ENCODE measurements around the gene COPG2.
"Not testable (repeated sequence)": the region's sequence is repeated elsewhere in the genome, so short reads cannot be mapped to it uniquely, and the experiment has no call there.

The COPG2 gene

GRCh38 chr7:130650611-130651120, 17.9 kb downstream of the COPG2 start:
- DNase-seq (ENCODE audit: low read depth) = no peak

- DNase-seq (ENCODE audit: low read depth) = peak; percentile 63
Observed at GRCh38 chr7:130649004-130649790, 19.4 kb downstream of the COPG2 start.

GRCh38 chr7:130648580-130648979, 20.0 kb downstream of the COPG2 start:
- no peak for DNase-seq (ENCODE audit: low read depth)

- no peak for DNase-seq (ENCODE audit: low read depth)
Observed at GRCh38 chr7:130642383-130642782, 26.2 kb downstream of the COPG2 start.

- DNase-seq (ENCODE audit: low read depth) = no peak
Observed at GRCh38 chr7:130641497-130641896, 27.1 kb downstream of the COPG2 start.

- no peak for DNase-seq (ENCODE audit: low read depth)
Observed at GRCh38 chr7:130641040-130641439, 27.5 kb downstream of the COPG2 start.

GRCh38 chr7:130639388-130639787, 29.2 kb downstream of the COPG2 start:
- DNase-seq (ENCODE audit: low read depth) = no peak

- DNase-seq (ENCODE audit: low read depth) = peak; percentile 20
Observed at GRCh38 chr7:130632111-130632510, 36.4 kb downstream of the COPG2 start.

GRCh38 chr7:130628901-130629300, 39.6 kb downstream of the COPG2 start:
- DNase-seq (ENCODE audit: low read depth) = no peak

GRCh38 chr7:130627775-130628174, 40.8 kb downstream of the COPG2 start:
- DNase-seq (ENCODE audit: low read depth) = no peak

- no peak for DNase-seq (ENCODE audit: low read depth)
Observed at GRCh38 chr7:130622866-130623265, 45.7 kb downstream of the COPG2 start.

GRCh38 chr7:130615583-130615982, 53.0 kb downstream of the COPG2 start:
- DNase-seq (ENCODE audit: low read depth) = no peak

- no peak for DNase-seq (ENCODE audit: low read depth)
Observed at GRCh38 chr7:130614449-130614848, 54.1 kb downstream of the COPG2 start.

- no peak for DNase-seq (ENCODE audit: low read depth)
Observed at GRCh38 chr7:130611218-130611617, 57.3 kb downstream of the COPG2 start.

GRCh38 chr7:130607066-130607465, 61.5 kb downstream of the COPG2 start:
- DNase-seq (ENCODE audit: low read depth) = not testable (repeated sequence)

GRCh38 chr7:130606161-130606560, 62.4 kb downstream of the COPG2 start:
- no peak for DNase-seq (ENCODE audit: low read depth)

GRCh38 chr7:130598056-130598455, 70.5 kb downstream of the COPG2 start:
- no peak for DNase-seq (ENCODE audit: low read depth)

- DNase-seq (ENCODE audit: low read depth) = no peak
Observed at GRCh38 chr7:130595986-130596385, 72.6 kb downstream of the COPG2 start.

GRCh38 chr7:130593033-130593432, 75.5 kb downstream of the COPG2 start:
- no peak for DNase-seq (ENCODE audit: low read depth)

- DNase-seq (ENCODE audit: low read depth) = not testable (repeated sequence)
Observed at GRCh38 chr7:130591464-130591863, 77.1 kb downstream of the COPG2 start.

GRCh38 chr7:130585932-130586331, 82.6 kb downstream of the COPG2 start:
- not testable (repeated sequence) for DNase-seq (ENCODE audit: low read depth)

GRCh38 chr7:130575110-130575509, 93.4 kb downstream of the COPG2 start:
- not testable (repeated sequence) for DNase-seq (ENCODE audit: low read depth)

GRCh38 chr7:130570144-130570543, 98.4 kb downstream of the COPG2 start:
- DNase-seq (ENCODE audit: low read depth) = not testable (repeated sequence)

- no peak for DNase-seq (ENCODE audit: low read depth)
Observed at GRCh38 chr7:130566898-130567280, 101.7 kb downstream of the COPG2 start.
